NCI-H146 treated with DMSO at 0.1 percent for 48 hours (cell line): ENCODE measurements around the gene RHPN2.
"Not testable (repeated sequence)": the region's sequence is repeated elsewhere in the genome, so short reads cannot be mapped to it uniquely, and the experiment has no call there.

ENCODE experiments used
- DNase-seq: peaks from one replicate; lab custom pipeline; 2025; ENCODE audit not compliant: unreplicated experiment; lab: John Stamatoyannopoulos, UW

Gene RHPN2

DNA sequence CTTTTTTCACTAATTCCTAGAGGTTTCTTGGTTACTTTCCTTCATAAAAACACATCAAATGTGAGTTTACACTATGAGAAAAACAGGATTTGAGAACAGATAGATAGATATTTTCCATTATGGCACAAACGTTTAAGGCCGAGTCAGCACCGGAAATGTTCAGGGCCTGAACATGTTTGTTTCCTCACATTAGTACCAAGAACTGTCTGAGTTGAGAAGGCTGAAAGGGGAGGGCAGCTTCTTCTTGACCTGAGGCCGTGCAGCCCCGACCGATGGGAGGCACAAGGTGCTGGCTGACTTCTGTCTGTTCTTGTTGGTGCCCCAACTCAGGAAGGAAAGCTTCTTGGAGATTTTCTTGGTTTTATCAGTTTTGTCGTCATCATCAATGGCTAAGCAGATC lies 84.9 kb downstream of the RHPN2 start:
- not testable (repeated sequence) for DNase-seq

DNA sequence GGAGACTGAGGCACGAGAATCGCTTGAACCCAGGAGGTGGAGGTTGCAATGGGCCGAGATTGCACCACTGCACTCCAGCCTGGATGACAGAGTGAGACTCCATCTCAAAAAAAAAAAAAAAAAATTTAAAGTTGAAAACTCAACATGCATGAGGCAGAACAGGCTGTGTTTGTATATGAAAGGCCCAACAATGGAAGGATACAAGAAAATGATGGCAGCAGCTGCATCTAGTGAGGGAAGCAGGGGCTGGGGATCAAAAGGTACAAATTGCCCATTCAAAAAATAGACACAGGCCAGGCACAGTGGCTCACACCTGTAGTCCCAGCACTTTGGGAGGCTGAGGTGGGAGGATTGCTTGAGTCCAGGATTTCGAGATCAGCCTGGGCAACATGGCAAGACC lies 86.9 kb downstream of the RHPN2 start:
- not testable (repeated sequence) for DNase-seq

DNA sequence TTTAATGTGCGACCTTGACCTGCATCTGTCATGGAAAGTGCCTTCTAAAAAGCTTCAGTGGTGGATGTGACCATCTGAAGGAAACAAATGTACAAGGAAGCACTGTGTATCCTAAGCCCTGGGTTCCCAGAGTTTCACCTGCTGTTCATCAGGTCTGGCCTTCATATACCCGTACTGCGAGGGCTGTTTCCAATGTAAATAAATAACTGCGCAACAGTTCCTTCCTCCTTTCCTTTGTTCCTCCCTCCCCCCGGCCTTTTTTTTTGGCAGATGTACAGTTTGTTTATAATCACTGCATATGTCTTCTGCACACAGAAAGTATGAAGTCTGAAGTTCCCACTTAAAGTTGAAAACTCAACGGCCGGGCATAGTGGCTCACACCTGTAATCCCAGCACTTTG lies 87.4 kb downstream of the RHPN2 start:
- DNase-seq = no peak

DNA sequence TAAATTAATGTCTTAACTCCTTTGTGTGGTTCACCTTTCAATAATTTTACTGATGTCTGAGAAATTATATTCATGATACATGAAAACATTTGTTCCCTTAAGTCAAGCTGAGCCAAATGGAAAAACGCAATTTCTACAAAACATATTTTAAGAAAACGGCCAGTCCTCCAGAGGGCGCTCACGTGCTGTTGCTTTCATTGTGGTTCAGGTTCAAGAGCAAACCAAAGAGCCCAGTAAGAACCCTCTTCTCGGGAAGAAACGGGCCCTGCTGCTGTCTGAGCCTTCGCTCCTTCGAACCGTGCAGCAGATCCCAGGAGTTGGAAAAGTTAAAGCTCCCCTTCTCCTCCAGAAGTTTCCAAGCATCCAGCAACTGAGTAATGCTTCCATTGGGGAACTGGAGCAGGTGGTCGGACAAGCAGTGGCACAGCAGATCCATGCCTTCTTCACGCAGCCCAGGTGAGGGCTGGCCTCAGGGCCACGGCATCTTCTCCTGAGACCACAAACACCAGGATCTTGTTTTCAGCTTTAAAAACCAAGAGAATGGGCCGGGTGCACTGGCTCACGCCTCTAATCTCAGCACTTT lies 88.4 kb downstream of the RHPN2 start:
- peak; percentile 63 for DNase-seq

DNA sequence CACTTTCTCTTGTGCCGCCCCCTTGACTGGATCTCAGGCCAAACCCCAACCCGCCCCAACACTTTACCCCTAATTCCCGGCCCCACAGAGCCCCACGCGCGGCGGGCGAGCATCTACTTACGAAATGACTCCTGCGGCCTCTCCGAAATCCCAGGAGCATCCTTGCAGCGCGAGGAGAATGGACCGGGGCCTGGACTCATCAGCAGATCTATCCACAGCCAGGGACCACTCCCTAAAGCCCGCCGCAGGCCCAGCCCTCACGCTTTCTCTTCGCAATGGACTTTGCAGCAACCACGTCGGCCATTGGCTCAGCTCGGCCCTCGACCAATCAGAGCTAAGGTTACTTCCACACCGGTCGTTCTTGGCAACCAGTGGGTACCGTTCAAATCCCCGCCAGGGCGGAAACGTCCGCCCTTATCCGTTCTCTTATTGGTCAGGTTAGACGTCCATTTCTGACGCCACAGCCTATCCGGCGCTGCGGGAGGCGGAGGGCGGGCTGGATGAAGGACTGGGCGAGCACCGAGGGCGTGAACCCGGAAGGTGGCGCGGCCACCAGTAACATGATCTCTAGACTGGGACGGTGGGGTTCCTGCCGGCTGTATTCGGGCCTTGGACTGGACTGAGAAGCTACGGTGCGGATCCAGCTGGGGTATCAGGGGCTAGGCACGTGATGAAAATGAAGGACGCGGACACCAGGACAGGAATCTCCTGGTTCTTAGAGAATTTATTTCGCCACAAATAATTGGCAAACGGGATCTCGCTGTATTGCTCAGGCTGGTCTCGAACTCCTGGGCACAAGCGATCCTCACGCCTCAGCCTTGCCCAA lies 92.8 kb downstream of the RHPN2 start, which contains the start of the genes CEP89 and FAAP24:
CEP89 (minus strand) TSS at position 244 of the 826 bp plus-strand sequence; CDS start at position 160, 84 bp downstream.
FAAP24 (plus strand) TSS at position 528 of the 826 bp plus-strand sequence. CDS start 955 bp downstream, outside the sequence.
- DNase-seq = peak; percentile 100

DNA sequence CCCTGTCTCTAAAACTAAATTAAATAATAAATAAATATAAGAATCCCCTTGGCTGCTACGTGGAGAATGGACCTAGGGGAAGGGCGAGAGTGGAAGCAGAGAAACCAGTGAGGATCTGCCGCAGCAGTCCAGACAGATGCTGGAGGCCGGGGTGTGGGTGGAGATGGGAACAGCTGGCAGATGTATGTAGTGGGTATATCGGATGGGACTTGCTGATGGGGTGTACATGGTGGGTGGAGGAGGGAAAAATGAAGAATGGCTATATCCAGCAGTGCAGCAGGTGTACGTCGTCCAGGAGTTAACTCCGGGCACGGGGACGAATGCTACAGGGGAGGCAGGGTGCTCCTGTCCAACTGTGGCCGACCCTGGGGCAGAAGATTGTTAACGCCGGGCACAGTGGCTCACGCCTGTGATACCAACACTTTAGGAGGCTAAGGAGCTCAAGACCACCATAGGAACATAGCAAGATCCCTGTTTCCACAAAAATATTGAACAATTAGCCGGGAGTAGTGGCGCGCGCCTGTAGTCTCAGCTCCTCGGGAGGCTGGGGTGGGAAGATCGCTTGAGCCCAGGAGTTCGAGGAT lies 93.6 kb downstream of the RHPN2 start:
- DNase-seq = no peak

GRCh38 chr19:32969549-32969948 lies 95.1 kb downstream of the RHPN2 start:
- no peak for DNase-seq

DNA sequence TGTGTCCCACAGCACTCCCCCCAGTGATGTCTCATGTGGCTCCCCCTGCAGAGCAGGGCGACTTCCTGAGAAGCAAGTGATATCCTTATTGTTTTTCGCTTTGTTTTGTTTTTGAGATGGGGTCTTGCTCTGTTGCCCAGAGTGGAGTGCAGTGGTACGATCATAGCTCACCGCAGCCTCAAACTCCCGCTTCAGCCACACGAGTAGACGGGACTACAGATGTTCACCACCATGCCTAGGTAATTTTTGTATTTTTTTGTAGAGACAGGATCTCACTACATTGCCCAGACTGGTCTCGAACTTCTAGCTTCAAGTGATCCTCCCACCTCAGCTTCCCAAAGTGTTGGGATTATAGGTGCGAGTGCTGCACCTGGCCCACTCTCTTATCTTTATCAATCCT lies 97.9 kb downstream of the RHPN2 start:
- DNase-seq = no peak

DNA sequence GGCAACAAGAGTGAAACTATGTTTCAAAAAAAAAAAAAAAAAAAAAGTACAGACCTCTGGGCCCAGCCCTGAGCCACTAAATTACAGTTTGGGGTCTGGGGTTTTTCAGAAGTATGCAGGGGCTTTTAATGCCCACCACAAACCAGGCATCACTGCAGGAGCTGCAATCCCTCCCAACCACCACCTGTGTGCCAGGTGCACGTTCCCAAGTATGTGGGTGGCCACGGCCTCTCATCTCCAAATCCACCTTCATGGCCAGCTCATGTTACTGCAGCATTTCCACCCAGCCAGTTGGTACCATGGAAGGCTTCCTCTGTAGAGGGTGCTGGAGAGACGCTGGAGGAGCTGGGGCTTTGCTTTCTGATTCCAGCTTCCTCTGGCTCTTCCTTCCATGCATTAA lies 119.4 kb downstream of the RHPN2 start:
- no peak for DNase-seq

DNA sequence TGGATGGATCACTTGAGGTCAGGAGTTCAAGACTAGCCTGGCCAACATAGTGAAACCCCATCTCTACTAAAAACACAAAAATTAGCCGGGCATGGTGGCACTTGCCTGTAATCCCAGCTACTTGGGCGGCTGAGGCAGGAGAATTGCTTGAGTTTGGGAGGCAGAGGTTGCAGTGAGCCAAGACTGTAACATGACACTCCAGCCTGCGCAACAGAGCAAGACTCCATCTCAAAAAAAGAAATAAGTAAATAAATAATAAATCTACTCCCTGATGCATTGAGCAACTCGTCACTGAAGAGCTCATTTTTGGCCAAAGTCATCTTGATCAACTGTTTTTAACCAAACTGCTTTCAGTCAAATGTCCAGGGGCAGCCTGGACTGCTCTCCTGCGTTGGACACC lies 123.4 kb downstream of the RHPN2 start:
- DNase-seq = not testable (repeated sequence)

GRCh38 chr19:32936065-32936464 lies 128.6 kb downstream of the RHPN2 start:
- DNase-seq = no peak

DNA sequence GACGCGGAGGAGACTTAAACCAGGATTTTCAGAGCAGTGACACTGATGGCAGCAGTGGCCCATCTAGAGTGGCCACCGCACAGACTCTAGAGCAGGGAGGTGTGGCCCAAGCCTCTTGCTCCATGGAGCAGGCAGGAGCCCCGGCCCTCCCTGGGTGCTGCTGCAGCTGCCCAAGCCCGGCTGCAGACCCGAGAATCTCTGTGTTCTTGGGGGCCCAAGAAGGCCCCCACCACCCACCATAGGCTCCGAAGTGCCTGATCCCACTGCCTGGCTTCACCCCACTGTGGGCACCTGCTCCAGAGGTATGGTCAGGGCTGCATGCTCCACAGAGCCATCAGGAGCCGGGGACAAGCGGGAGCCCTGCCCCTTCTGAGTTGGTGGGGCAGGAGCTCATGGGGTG lies 129.1 kb downstream of the RHPN2 start:
- DNase-seq = no peak

- DNase-seq = no peak
Observed at GRCh38 chr19:32933571-32933970, 131.1 kb downstream of the RHPN2 start.

GRCh38 chr19:32930567-32930966 lies 134.1 kb downstream of the RHPN2 start:
- no peak for DNase-seq

GRCh38 chr19:32928806-32929205 lies 135.9 kb downstream of the RHPN2 start:
- DNase-seq = peak; percentile 82
